Suprapubic skin (tissue), 4 donors: Measurements from ENCODE around the gene ACOX1.

Source experiments
- CTCF ChIP-seq, 2 donors: fragments of 200-600 bp in 1 of 2; fragments of 450-650 bp in 1 of 2; sonication (generic) in 1 of 2; IDR thresholded peaks; one replicate each; pipeline ENCODE4 v1.5.1; 2016 to 2019; ENCODE audit warnings: antibody characterized with exemption in 2 of 2, mild to moderate bottlenecking in 1 of 2, moderate library complexity in 1 of 2
- EP300 ChIP-seq: sonication (generic); formaldehyde crosslinking; IDR thresholded peaks from one replicate; pipeline ENCODE4 v1.6.1; 2017; ENCODE audit warnings: antibody characterized with exemption
- POLR2A ChIP-seq, 2 donors: fragments of 450-650 bp; IDR thresholded peaks; one replicate each; pipeline ENCODE4 v1.6.1; 2017; ENCODE audit warnings: antibody characterized with exemption in 2 of 2, mild to moderate bottlenecking in 2 of 2, moderate library complexity in 2 of 2
- POLR2AphosphoS5 ChIP-seq, 3 donors: sonication (generic); formaldehyde crosslinking; IDR thresholded peaks; one replicate each; pipeline ENCODE4 v1.6.1; 2017; ENCODE audit warnings: antibody characterized with exemption in 3 of 3

DNA sequence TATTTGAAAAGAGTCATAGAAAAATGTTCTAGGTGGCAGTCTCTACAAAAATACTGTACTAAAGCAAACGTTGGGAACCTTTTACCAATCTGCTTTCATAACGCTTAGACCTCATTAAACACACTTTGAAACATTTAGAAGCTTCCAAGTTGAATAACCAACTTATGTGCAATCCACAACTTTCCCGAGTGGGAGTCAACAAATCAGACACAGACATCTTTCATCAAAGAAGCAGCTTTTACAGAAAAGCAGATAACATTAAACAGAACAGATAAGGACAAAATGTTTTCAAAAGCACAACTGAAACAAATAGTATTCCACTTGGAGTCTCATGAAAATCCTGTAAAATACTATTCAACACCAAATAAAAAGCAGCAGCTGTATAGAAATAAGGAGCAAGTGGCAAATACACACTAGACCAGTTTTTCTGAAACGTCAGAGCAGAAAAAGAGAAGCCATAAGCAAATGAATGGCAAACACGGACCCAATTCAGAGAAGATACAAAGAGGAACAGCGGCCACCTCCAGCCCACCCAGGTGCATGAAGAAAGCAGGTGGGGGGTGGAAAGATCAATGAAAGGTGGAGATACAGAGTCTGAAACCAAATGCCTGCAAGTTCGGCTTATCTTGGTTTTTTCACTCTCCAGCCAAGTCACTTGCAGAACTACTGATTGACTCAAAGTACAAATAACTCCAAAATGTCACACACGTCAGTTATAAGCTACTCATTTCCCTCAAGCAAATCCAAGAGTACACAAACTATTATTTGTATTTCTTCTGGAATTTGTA, 19.7 kb downstream of the ACOX1 start:
- TF ChIP-seq CTCF (IDR thresholded peaks at IDR 0.05) (no peak), POLR2AphosphoS5 (IDR thresholded peaks at IDR 0.05) (no peak), POLR2A (IDR thresholded peaks at IDR 0.05) (no peak), EP300 (no peak)
